ENCODE measurements around the gene AFF2. TPM values are rescaled to one million over a fixed set of nuclear protein-coding genes. Genes with fewer than 3 reads are reported as not detected.
"Not testable (repeated sequence)": the region's sequence is repeated elsewhere in the genome, so short reads cannot be mapped to it uniquely, and the experiment has no call there.

AFF2 gene
- total RNA-seq, 2 experiments from 2014 or later: 0.13 TPM

DNA sequence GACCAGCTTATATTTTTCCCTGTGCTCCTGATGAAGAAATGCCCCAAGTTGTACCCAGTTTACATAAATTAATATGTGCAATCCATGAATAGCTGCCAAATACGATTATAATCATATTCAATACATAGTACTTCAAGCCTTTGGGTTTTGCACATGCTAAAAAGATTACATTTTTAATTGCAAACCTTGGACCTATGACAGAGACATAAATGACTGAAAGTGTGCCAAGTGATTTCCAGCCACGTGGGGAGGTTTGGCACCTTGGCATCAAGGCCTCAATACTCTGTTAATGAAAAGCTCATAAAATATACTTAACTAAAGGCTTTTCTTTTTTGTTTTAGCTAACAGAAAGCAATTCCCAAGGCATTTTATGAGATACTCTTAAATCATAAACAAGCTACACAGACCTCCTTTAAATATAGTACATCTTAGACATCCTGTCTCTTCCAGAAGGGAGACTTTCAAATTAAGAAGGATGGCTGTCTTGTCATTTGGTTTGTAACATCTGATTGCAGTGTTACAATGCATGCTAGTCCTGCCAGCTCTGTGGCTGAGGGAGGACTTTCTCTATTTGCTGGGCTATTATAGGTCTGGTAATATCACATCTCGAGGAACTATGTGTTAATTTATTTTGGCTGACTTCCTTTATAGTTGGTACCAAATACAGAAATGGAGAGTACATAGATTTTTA, 404.1 kb downstream of the AFF2 start:
- Mint-ChIP-seq H3K4me1 (no peaks in the 10 kb centered on the region), H3K27ac (no peak overlapping the region), H3K4me3 (no peak overlapping the region), H3K27me3 (no peaks in the 10 kb centered on the region), H3K36me3 (ENCODE audit: low read depth) (no peaks in the 10 kb centered on the region), H3K9me3 (no peaks in the 10 kb centered on the region)
- ChIA-PET POLR2A (no interaction called here), CTCF (no interaction called here)
- DNase-seq: no peak

- H3K9me3 Mint-ChIP-seq: no peaks in the 10 kb centered on the region
- ChIA-PET POLR2A (no interaction called here), CTCF (no interaction called here)
- no peak for DNase-seq
- no peaks in the 10 kb centered on the region for H3K4me1 Mint-ChIP-seq
- no peaks in the 10 kb centered on the region for H3K27me3 Mint-ChIP-seq
- no peak overlapping the region for H3K4me3 Mint-ChIP-seq
- no peak overlapping the region for H3K27ac Mint-ChIP-seq
- H3K36me3 Mint-ChIP-seq (ENCODE audit: low read depth): no peaks in the 10 kb centered on the region
These were observed 405.0 kb downstream of the AFF2 start for GRCh38 chrX:148905400-148905799.

GRCh38 chrX:148906628-148907027, 406.2 kb downstream of the AFF2 start:
- DNase-seq; H3K27ac Mint-ChIP-seq; H3K9me3 Mint-ChIP-seq; H3K4me1 Mint-ChIP-seq; POLR2A ChIA-PET; H3K36me3 Mint-ChIP-seq (ENCODE audit: low read depth); H3K27me3 Mint-ChIP-seq; CTCF ChIA-PET; H3K4me3 Mint-ChIP-seq: not testable (repeated sequence)

DNA sequence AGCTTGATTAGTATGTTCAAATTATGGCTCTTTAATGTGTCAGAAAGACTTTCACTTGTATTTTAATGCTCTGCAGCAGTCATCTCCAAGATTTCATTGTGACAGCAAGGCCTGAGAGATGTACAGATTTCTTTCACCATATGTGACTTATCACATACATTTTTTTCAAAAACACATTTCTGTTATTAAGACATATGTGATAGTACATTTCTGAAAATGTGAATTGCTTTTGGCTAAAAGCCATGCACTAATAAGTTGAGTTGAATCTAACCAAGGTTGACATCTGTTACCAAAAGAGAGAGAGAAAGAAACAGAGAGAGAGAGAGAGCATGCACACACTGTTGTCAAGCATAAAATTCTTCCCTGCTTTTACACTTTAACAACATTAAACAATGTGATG, 409.3 kb downstream of the AFF2 start:
- ChIA-PET POLR2A (no interaction called here), CTCF (no interaction called here)
- H3K27me3 Mint-ChIP-seq: no peaks in the 10 kb centered on the region
- H3K4me1 Mint-ChIP-seq: no peaks in the 10 kb centered on the region
- no peak overlapping the region for H3K27ac Mint-ChIP-seq
- no peak for DNase-seq
- no peaks in the 10 kb centered on the region for H3K36me3 Mint-ChIP-seq (ENCODE audit: low read depth)
- H3K9me3 Mint-ChIP-seq: no peaks in the 10 kb centered on the region
- H3K4me3 Mint-ChIP-seq: no peak overlapping the region

DNA sequence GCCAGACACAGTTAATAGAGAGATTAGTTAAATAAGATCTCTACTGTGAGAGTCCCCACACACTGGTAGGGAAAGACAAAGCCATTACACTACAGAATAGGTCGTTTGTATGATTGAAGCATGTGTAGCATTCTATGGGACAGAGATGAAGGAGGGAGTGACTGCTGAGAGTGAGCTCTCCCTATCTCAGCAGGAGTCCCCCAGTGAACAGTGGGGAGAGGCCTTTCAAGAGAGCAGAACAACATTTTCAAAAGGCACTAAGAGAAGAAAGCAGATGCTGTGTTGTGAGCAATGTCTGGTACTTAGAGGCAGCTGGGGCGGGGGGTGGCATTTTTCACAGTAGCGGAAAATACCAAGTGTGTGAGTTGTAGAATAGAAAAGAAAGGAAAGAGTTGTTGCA, 413.6 kb downstream of the AFF2 start:
- H3K4me1 Mint-ChIP-seq: no peaks in the 10 kb centered on the region
- POLR2A ChIA-PET: no interaction called here

DNA sequence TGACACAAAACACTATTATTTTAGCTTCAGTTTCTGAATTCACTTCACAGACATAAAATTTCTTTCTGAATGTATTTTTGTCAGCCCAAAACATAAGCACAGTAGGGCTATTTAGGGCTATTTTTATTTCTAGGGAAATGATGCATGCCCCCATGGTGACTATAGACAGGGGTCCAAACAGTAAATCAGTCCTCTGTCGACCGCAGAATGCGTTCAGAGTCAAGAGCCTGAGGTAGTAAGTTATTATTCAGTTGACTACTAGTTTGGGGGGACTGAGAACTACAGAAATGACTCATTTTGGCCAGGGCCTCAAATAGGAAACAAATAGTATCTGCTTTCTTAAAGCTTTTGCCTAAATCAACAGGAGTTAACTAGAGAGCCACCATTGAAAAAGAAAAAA, 414.4 kb downstream of the AFF2 start:
- Mint-ChIP-seq H3K27ac (no peak overlapping the region), H3K36me3 (ENCODE audit: low read depth) (no peaks in the 10 kb centered on the region), H3K27me3 (no peaks in the 10 kb centered on the region), H3K4me1 (no peaks in the 10 kb centered on the region), H3K9me3 (no peaks in the 10 kb centered on the region), H3K4me3 (no peak overlapping the region)
- DNase-seq: no peak
- CTCF ChIA-PET: no interaction called here
- POLR2A ChIA-PET: no interaction called here

More for the DNA sequence above, 413.6 kb downstream of the AFF2 start:
- Mint-ChIP-seq H3K4me3 (no peak overlapping the region), H3K9me3 (no peaks in the 10 kb centered on the region), H3K27me3 (no peaks in the 10 kb centered on the region), H3K36me3 (ENCODE audit: low read depth) (no peaks in the 10 kb centered on the region), H3K27ac (no peak overlapping the region)
- CTCF ChIA-PET: no interaction called here
- no peak for DNase-seq

DNA sequence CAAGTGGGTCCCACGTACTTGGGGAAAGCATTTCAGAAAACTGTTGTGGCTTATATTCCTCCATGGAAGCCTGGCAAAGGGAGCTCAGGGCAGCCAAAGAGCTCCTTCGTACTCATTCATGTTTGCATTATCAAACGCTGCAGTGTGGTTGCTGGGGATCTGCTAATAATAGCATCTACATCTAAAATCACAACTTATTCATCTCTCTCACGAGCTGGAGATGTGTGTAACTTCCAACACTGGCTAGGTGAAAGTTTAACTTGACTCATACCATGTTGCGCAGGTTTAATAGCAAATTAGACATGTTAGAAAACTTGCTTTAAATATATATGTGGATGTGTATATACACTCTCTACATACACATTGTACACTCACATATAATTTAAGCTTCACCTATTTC, 415.1 kb downstream of the AFF2 start:
- no peak overlapping the region for H3K4me3 Mint-ChIP-seq
- H3K36me3 Mint-ChIP-seq (ENCODE audit: low read depth): no peaks in the 10 kb centered on the region
- CTCF ChIA-PET: no interaction called here
- no peaks in the 10 kb centered on the region for H3K27me3 Mint-ChIP-seq
- H3K27ac Mint-ChIP-seq: no peak overlapping the region
- no peak for DNase-seq
- POLR2A ChIA-PET: no interaction called here
- no peaks in the 10 kb centered on the region for H3K9me3 Mint-ChIP-seq
- no peaks in the 10 kb centered on the region for H3K4me1 Mint-ChIP-seq

DNA sequence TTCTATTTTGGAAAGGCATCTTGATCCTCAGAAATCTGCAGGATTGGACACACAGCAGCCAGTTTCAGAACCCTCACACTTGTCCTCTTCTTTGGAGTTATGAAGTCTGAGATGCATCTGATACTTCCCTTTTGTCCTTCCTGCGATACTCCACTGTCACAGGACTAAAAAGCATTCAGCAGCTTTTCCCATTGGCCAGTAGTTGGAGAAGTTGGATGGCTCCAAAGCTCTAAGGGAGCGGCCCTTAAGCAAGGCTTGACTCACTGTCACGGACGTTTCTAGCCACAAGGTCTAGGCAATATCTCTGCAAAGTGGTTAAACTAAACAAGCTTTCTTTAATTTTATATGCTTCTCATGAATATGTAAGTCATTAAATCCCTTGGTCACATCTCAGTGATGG, 417.0 kb downstream of the AFF2 start:
- H3K4me1 Mint-ChIP-seq: no peaks in the 10 kb centered on the region
- DNase-seq: no peak
- no peaks in the 10 kb centered on the region for H3K9me3 Mint-ChIP-seq
- ChIA-PET CTCF (no interaction called here), POLR2A (no interaction called here)
- H3K36me3 Mint-ChIP-seq (ENCODE audit: low read depth): no peaks in the 10 kb centered on the region
- H3K27me3 Mint-ChIP-seq: no peaks in the 10 kb centered on the region
- H3K4me3 Mint-ChIP-seq: no peak overlapping the region
- no peak overlapping the region for H3K27ac Mint-ChIP-seq

DNA sequence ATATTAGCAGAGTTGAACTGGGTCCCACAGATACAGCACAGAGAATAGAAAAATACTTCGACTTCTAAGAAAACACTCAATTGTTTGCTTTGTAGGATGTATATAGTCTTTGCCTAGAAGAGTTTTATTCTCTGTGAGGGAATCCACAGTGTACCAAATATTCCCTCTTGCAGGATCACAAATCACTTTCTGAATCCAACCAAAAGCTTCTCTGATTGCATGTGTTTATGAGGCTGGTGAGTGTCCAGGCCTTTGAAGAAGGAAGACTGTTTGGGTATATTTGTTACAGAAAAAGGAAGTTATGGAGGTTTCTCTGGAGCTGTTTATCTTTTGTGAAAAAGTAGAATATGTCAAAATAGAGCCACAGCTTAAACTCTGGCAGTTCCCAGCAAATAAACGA, 423.2 kb downstream of the AFF2 start:
- H3K9me3 Mint-ChIP-seq: no peaks in the 10 kb centered on the region
- POLR2A ChIA-PET: no interaction called here
- CTCF ChIA-PET: no interaction called here

GRCh38 chrX:148926371-148926770, 426.0 kb downstream of the AFF2 start:
- Mint-ChIP-seq H3K4me3 (no peak overlapping the region), H3K36me3 (ENCODE audit: low read depth) (no peaks in the 10 kb centered on the region), H3K27ac (no peak overlapping the region), H3K9me3 (no peaks in the 10 kb centered on the region), H3K4me1 (no peaks in the 10 kb centered on the region), H3K27me3 (no peaks in the 10 kb centered on the region)
- no peak for DNase-seq
- POLR2A ChIA-PET: no interaction called here
- CTCF ChIA-PET: no interaction called here

More for the DNA sequence above, 423.2 kb downstream of the AFF2 start:
- Mint-ChIP-seq H3K4me3 (no peak overlapping the region), H3K27ac (no peak overlapping the region), H3K27me3 (no peaks in the 10 kb centered on the region), H3K36me3 (ENCODE audit: low read depth) (no peaks in the 10 kb centered on the region), H3K4me1 (no peaks in the 10 kb centered on the region)
- no peak for DNase-seq

- H3K4me3 Mint-ChIP-seq: no peak overlapping the region
- ChIA-PET CTCF (no interaction called here), POLR2A (no interaction called here)
- no peaks in the 10 kb centered on the region for H3K27me3 Mint-ChIP-seq
- no peaks in the 10 kb centered on the region for H3K36me3 Mint-ChIP-seq (ENCODE audit: low read depth)
- DNase-seq: no peak
- no peaks in the 10 kb centered on the region for H3K4me1 Mint-ChIP-seq
- no peaks in the 10 kb centered on the region for H3K9me3 Mint-ChIP-seq
- no peak overlapping the region for H3K27ac Mint-ChIP-seq
These were observed 428.4 kb downstream of the AFF2 start for GRCh38 chrX:148928811-148929210.

GRCh38 chrX:148929686-148930085, 429.3 kb downstream of the AFF2 start:
- Mint-ChIP-seq H3K27ac (no peak overlapping the region), H3K36me3 (ENCODE audit: low read depth) (no peaks in the 10 kb centered on the region), H3K9me3 (no peaks in the 10 kb centered on the region), H3K27me3 (no peaks in the 10 kb centered on the region), H3K4me1 (no peaks in the 10 kb centered on the region), H3K4me3 (no peak overlapping the region)
- POLR2A ChIA-PET: no interaction called here
- no peak for DNase-seq
- CTCF ChIA-PET: no interaction called here

DNA sequence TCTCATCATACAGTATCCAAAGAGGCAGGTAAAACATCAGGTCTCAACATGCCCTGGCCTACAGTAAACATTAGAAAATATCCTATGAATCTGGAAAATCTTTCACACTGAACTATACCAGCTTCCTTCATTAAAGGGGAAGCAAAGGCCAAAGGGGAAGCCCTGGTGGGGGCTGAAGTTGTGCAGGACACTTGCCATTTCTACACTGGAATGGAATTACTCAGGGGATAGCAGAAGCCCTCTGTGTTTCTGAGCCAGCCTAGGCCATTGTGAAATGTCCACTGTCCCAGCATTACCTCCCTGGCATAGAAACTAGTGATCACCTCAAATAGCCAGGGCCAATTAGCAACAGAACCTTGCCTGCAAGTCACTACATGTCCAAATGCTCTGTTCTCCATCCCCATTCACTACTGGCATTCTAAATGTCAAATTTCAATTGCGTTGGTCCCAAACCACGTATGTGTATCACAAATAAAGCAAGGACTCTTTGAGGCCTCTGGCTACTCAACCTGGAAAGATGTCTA, 429.9 kb downstream of the AFF2 start:
- POLR2A ChIA-PET: no interaction called here
- Mint-ChIP-seq H3K9me3 (no peaks in the 10 kb centered on the region), H3K27ac (no peak overlapping the region), H3K4me3 (no peak overlapping the region), H3K27me3 (no peaks in the 10 kb centered on the region), H3K36me3 (ENCODE audit: low read depth) (no peaks in the 10 kb centered on the region), H3K4me1 (no peaks in the 10 kb centered on the region)
- DNase-seq: no peak
- CTCF ChIA-PET: no interaction called here

DNA sequence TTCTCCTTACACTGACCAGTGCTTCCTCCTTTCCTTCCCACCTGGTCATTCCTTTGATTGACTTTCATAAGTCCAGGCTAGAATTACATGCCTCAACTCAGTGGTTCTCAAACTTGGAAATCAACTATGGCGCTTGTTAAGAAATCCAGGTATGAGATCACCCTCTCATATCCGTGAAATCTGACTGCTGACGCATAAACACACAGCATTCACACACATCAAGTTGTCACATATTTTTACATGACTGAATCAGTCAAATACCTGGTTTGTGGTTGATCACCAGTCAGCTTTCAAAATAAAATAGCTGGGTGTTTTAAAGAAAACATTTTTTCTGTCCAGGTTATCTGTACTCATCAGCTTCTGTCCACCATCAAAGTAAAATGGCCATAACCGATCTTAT, 433.5 kb downstream of the AFF2 start:
- Mint-ChIP-seq H3K27me3 (no peaks in the 10 kb centered on the region), H3K36me3 (ENCODE audit: low read depth) (no peaks in the 10 kb centered on the region), H3K4me1 (no peaks in the 10 kb centered on the region), H3K9me3 (no peaks in the 10 kb centered on the region), H3K27ac (no peak overlapping the region), H3K4me3 (no peak overlapping the region)
- CTCF ChIA-PET: no interaction called here
- POLR2A ChIA-PET: no interaction called here
- no peak for DNase-seq

DNA sequence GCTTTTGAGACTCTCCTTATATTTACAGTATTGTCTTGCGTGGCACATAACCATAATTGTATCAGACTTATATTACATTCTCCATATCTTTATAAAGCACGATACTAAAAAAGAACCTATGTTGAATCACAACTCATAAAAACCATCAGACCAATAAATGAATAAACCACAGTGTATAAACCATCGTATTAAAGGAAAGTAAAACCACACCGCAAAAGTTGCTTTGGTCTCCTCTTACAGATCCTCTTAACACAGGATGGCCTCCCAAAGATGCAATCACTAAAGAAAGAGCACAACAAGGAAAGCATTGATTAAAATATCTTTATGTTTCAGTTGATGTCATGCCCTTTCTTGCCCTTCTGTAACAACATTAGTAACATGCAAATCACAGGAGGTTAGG, 437.9 kb downstream of the AFF2 start:
- Mint-ChIP-seq H3K27ac (no peak overlapping the region), H3K36me3 (ENCODE audit: low read depth) (no peaks in the 10 kb centered on the region), H3K4me3 (no peak overlapping the region), H3K4me1 (no peaks in the 10 kb centered on the region), H3K9me3 (no peaks in the 10 kb centered on the region), H3K27me3 (no peaks in the 10 kb centered on the region)
- POLR2A ChIA-PET: no interaction called here
- CTCF ChIA-PET: no interaction called here
- DNase-seq: no peak
